Measurements from ENCODE around the gene CDCA5.

GRCh38 chr11:65104628-65105027 is 20.8 kb upstream of the CDCA5 start:
- TF ChIP-seq EZH2 (IDR thresholded peaks at IDR 0.05; ENCODE audit: borderline replicate concordance) (no peak), CTCF (IDR thresholded peaks at IDR 0.05; ENCODE audit: poor library complexity) (no peak)
